Liver (tissue), 9 donors: ENCODE measurements around the gene NT5DC1. TPM values are rescaled to one million over a fixed set of nuclear protein-coding genes. Genes with fewer than 3 reads are reported as not detected.

ENCODE experiments used
- DNase-seq: peaks from one replicate; pipeline ENCODE4 v3.0.0-alpha.2; 2017; ENCODE audit warnings: low spot score
- H3K27ac ChIP-seq, 2 donors: one replicate each; pipeline ENCODE4 v1.7.0; 2013; ENCODE audit warnings: inconsistent platforms in 2 of 2, low read length in 2 of 2, control low read depth in 1 of 2, low read depth in 1 of 2, mild to moderate bottlenecking in 1 of 2
- H3K27me3 ChIP-seq, 4 donors: one replicate each; pipeline versions ENCODE4 v1.6.1 to v1.7.0; 2013; ENCODE audit warnings: low read length in 3 of 4, inconsistent platforms in 1 of 4, mild to moderate bottlenecking in 1 of 4, moderate library complexity in 1 of 4; ENCODE audit not compliant: control insufficient read depth in 4 of 4, insufficient read depth in 4 of 4
- H3K36me3 ChIP-seq, 4 donors: one replicate each; pipeline versions ENCODE4 v1.6.1 to v1.7.0; 2013; ENCODE audit warnings: low read length in 3 of 4, mild to moderate bottlenecking in 3 of 4, low read depth in 1 of 4, moderate library complexity in 1 of 4; ENCODE audit not compliant: control insufficient read depth in 4 of 4, insufficient read depth in 3 of 4
- H3K4me1 ChIP-seq, 4 donors: one replicate each; pipeline versions ENCODE4 v1.6.1 to v1.7.0; 2013; ENCODE audit warnings: low read length in 3 of 4, mild to moderate bottlenecking in 3 of 4, moderate library complexity in 1 of 4; ENCODE audit not compliant: control insufficient read depth in 4 of 4, insufficient read depth in 4 of 4
- H3K4me3 ChIP-seq, 3 donors: one replicate each; pipeline versions ENCODE4 v1.6.1 to v1.7.0; 2013; ENCODE audit warnings: low read length in 3 of 3, control low read depth in 1 of 3, low read depth in 1 of 3, mild to moderate bottlenecking in 1 of 3
- H3K9ac ChIP-seq, 2 donors: one replicate each; pipeline ENCODE4 v1.7.0; 2013; ENCODE audit warnings: low read length in 2 of 2, mild to moderate bottlenecking in 2 of 2, moderate library complexity in 2 of 2, control low read depth in 1 of 2, low read depth in 1 of 2
- H3K9me3 ChIP-seq, 4 donors: one replicate each; pipeline versions ENCODE4 v1.6.1 to v1.7.0; 2013; ENCODE audit warnings: low read length in 3 of 4; ENCODE audit not compliant: control insufficient read depth in 4 of 4
- EGR1 ChIP-seq, 2 donors: IDR thresholded peaks; 2 replicates each; pipeline ENCODE4 v1.6.1; 2016 to 2018; ENCODE audit warnings: antibody characterized with exemption in 2 of 2, low read depth in 2 of 2
- FOXA1 ChIP-seq: IDR thresholded peaks from 2 replicates; pipeline ENCODE4 v1.6.1; 2016; ENCODE audit warnings: antibody characterized with exemption
- FOXA2 ChIP-seq: IDR thresholded peaks from 2 replicates; pipeline ENCODE4 v1.6.1; 2016; ENCODE audit warnings: antibody characterized with exemption
- GABPA ChIP-seq, 2 donors: IDR thresholded peaks in 1 of 2; conservative IDR thresholded peaks in 1 of 2; 2 replicates each; pipeline ENCODE4 v1.6.1; 2016; ENCODE audit warnings: antibody characterized with exemption in 2 of 2, mild to moderate bottlenecking in 1 of 2, moderate library complexity in 1 of 2
- HNF4A ChIP-seq, 2 donors: conservative IDR thresholded peaks; 2 replicates each; pipeline ENCODE4 v1.6.1; 2016; ENCODE audit warnings: antibody characterized with exemption in 2 of 2, mild to moderate bottlenecking in 2 of 2
- HNF4G ChIP-seq: IDR thresholded peaks from 2 replicates; pipeline ENCODE4 v1.6.1; 2016; ENCODE audit warnings: antibody characterized with exemption
- JUND ChIP-seq, 2 donors: IDR thresholded peaks; 2 replicates each; pipeline ENCODE4 v1.6.1; 2016; ENCODE audit warnings: antibody characterized with exemption in 2 of 2
- NR2F2 ChIP-seq: IDR thresholded peaks from 2 replicates; pipeline ENCODE4 v1.6.1; 2016; ENCODE audit warnings: antibody characterized with exemption
- RAD21 ChIP-seq, 2 donors: IDR thresholded peaks; 2 replicates each; pipeline ENCODE4 v1.6.1; 2016; ENCODE audit warnings: antibody characterized with exemption in 2 of 2, mild to moderate bottlenecking in 2 of 2
- SP1 ChIP-seq: IDR thresholded peaks from 2 replicates; pipeline ENCODE4 v1.6.1; 2018; ENCODE audit warnings: antibody characterized with exemption, mild to moderate bottlenecking
- TAF1 ChIP-seq: conservative IDR thresholded peaks from 2 replicates; pipeline ENCODE4 v1.6.1; 2016; ENCODE audit warnings: antibody characterized with exemption, mild to moderate bottlenecking
- YY1 ChIP-seq: IDR thresholded peaks from 2 replicates; pipeline ENCODE4 v1.6.1; 2016; ENCODE audit warnings: antibody characterized with exemption, mild to moderate bottlenecking
- WGBS: extraction: QIAGEN DNeasy Blood & Tissue Kit; methylation state at CpG from one replicate; pipeline ENCODE4 v1.1.7; 2013; 5-methylcytosine and 5-hydroxymethylcytosine counted together
- polyA plus RNA-seq, 2 donors: library from polyadenylated mRNA; stranded (reverse) in 1 of 2; unstranded in 1 of 2; fragments of 200-250 nt in 1 of 2; fragments of >200 nt in 1 of 2; fragmentation: Nextera tagmentation in 1 of 2; extraction: Ambion mirVana in 1 of 2; gene quantifications; one replicate each; pipeline versions ENCODE4 v1.2.1 to v1.2.3, GENCODE V29; 2013 to 2015
- total RNA-seq, 2 donors: library from RNA; depleted of rRNA; stranded (reverse); fragments of >200 nt; gene quantifications; one replicate each; pipeline ENCODE4 v1.2.3, GENCODE V29; 2014
- TF ChIP-seq, protein P1 (sequence below): fragments of 150-350 bp; IDR thresholded peaks from 2 replicates; pipeline ENCODE4 v1.5.1; 2017; ENCODE audit warnings: improper control_type of control experiment, low read depth, low read length; ENCODE audit not compliant: missing input control
- TF ChIP-seq, protein P2 (sequence below): IDR thresholded peaks from 2 replicates; pipeline ENCODE4 v1.6.1; 2016; ENCODE audit warnings: antibody characterized with exemption
- TF ChIP-seq, protein P3 (sequence below): IDR thresholded peaks from 2 replicates; pipeline ENCODE4 v1.6.1; 2016; ENCODE audit warnings: antibody characterized with exemption
- TF ChIP-seq, protein P4 (sequence below): IDR thresholded peaks from 2 replicates; pipeline ENCODE4 v1.6.1; 2016; ENCODE audit warnings: antibody characterized with exemption
- donor health status: healthy.
- donor health status: healthy.
- donor health status: healthy.
- donor health status: healthy.
- donor health status: healthy.

NT5DC1 gene
- total and polyA plus RNA-seq, 4 donors = 10.4 to 31.4 (median 23.3) TPM

DNA sequence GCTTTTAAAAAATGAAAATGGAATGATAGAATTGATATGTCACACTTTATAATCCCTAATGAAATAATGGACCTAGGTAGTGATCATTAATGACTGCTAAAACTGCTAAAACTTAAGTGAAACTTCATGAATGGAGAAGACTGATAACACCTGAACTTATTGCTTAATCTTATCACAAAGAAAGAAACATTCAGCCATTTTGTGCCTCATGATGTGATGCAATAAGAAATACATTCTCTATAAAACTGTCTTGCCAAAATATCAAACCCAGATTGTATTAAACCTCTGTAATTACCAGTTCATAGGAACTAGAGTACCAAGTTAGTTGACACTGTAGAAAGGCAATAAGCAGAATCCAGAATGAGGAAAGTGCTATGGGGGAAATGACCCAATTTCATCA is 79.7 kb downstream of the NT5DC1 start:
- H3K27me3 ChIP-seq = no peaks in the 10 kb centered on the region
- peaks cover 0 to under 1% (median 0%) of the 10 kb centered on the region in 4 donors for H3K36me3 ChIP-seq
- no peak overlapping the region for H3K9ac ChIP-seq
- H3K4me3 ChIP-seq = no peak overlapping the region
- no peak for DNase-seq
- no peaks in the 10 kb centered on the region for H3K4me1 ChIP-seq
- no peak for TF ChIP-seq NR2F2
- TF ChIP-seq GABPA (IDR thresholded peaks at IDR 0.05 in 1 of 2, conservative IDR thresholded peaks at IDR 0.05 in 1 of 2) = no peak
- TF ChIP-seq, protein P1, sequence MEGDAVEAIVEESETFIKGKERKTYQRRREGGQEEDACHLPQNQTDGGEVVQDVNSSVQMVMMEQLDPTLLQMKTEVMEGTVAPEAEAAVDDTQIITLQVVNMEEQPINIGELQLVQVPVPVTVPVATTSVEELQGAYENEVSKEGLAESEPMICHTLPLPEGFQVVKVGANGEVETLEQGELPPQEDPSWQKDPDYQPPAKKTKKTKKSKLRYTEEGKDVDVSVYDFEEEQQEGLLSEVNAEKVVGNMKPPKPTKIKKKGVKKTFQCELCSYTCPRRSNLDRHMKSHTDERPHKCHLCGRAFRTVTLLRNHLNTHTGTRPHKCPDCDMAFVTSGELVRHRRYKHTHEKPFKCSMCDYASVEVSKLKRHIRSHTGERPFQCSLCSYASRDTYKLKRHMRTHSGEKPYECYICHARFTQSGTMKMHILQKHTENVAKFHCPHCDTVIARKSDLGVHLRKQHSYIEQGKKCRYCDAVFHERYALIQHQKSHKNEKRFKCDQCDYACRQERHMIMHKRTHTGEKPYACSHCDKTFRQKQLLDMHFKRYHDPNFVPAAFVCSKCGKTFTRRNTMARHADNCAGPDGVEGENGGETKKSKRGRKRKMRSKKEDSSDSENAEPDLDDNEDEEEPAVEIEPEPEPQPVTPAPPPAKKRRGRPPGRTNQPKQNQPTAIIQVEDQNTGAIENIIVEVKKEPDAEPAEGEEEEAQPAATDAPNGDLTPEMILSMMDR = no peak
- TF ChIP-seq RAD21 (IDR thresholded peaks at IDR 0.05) = no peak
- no peak for TF ChIP-seq HNF4G
- TF ChIP-seq, protein P2, sequence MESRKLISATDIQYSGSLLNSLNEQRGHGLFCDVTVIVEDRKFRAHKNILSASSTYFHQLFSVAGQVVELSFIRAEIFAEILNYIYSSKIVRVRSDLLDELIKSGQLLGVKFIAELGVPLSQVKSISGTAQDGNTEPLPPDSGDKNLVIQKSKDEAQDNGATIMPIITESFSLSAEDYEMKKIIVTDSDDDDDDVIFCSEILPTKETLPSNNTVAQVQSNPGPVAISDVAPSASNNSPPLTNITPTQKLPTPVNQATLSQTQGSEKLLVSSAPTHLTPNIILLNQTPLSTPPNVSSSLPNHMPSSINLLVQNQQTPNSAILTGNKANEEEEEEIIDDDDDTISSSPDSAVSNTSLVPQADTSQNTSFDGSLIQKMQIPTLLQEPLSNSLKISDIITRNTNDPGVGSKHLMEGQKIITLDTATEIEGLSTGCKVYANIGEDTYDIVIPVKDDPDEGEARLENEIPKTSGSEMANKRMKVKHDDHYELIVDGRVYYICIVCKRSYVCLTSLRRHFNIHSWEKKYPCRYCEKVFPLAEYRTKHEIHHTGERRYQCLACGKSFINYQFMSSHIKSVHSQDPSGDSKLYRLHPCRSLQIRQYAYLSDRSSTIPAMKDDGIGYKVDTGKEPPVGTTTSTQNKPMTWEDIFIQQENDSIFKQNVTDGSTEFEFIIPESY = no peak
- TF ChIP-seq, protein P3, sequence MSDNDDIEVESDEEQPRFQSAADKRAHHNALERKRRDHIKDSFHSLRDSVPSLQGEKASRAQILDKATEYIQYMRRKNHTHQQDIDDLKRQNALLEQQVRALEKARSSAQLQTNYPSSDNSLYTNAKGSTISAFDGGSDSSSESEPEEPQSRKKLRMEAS = no peak
- TF ChIP-seq YY1 = no peak
- no peak for TF ChIP-seq FOXA1
- no peak for TF ChIP-seq TAF1
- H3K9me3 ChIP-seq = no peaks in the 10 kb centered on the region
- no peak overlapping the region for H3K27ac ChIP-seq

DNA sequence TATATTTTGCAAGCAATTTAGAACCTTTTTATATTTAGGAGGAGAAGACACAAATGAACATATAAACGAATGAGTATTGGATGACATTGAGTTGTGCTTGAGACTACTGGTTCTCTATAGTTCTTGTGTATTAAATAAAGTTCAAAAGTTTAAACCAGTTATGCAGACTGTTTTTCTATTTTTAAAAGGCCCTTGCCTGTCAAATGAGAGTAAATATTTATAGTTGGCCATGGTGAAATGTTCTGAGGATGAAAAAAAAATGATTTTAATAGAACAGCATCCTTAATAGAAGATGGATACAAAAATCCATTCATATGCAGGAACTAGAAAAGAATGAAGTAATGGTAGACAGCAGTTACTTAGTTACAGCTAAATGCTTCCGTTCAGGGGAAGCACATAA is 88.8 kb downstream of the NT5DC1 start:
- Histone ChIP-seq H3K36me3 (no peaks in the 10 kb centered on the region), H3K4me3 (no peak overlapping the region), H3K27ac (no peak overlapping the region), H3K9me3 (no peaks in the 10 kb centered on the region), H3K4me1 (peaks cover 0 to 3% (median 0%) of the 10 kb centered on the region in 4 donors), H3K27me3 (no peaks in the 10 kb centered on the region), H3K9ac (no peak overlapping the region)
- 80% methylated on average over 2 of the region's 2 CpGs for WGBS
- no peak for DNase-seq
- TF ChIP-seq NR2F2 (no peak), HNF4G (no peak), GABPA (IDR thresholded peaks at IDR 0.05 in 1 of 2, conservative IDR thresholded peaks at IDR 0.05 in 1 of 2) (no peak), JUND (IDR thresholded peaks at IDR 0.05) (no peak), EGR1 (IDR thresholded peaks at IDR 0.05; ENCODE audit: low read depth in 2 of 2) (no peak), SP1 (no peak), YY1 (no peak), HNF4A (conservative IDR thresholded peaks at IDR 0.05) (no peak), FOXA1 (no peak), FOXA2 (no peak), RAD21 (IDR thresholded peaks at IDR 0.05) (no peak)
- TF ChIP-seq, protein P1 = no peak
- TF ChIP-seq, protein P3 = no peak
- TF ChIP-seq, protein P4, sequence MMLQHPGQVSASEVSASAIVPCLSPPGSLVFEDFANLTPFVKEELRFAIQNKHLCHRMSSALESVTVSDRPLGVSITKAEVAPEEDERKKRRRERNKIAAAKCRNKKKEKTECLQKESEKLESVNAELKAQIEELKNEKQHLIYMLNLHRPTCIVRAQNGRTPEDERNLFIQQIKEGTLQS = no peak
